Right cardiac atrium (tissue), 5 donors: ENCODE results near the gene DDX42. TPM values are rescaled to one million over a fixed set of nuclear protein-coding genes. Genes with fewer than 3 reads are reported as not detected.
A peak's percentile ranks its signal among the peaks of the same experiment; 100 is the strongest.

Experiments
- ATAC-seq, 2 donors: fragments of 200-7000 bp; cut with Tn5 transposase; one replicate each; pipeline versions ENCODE4 v1.8.0 to v1.9.1; 2020; ENCODE audit warnings: moderate library complexity in 2 of 2, mild to moderate bottlenecking in 1 of 2
- DNase-seq, 3 donors: peaks; one replicate each; pipeline ENCODE4 v3.0.0-alpha.2; 2020
- H3K27ac ChIP-seq: one replicate; pipeline ENCODE4 v1.5.1; 2013; ENCODE audit warnings: mild to moderate bottlenecking, low read length, control low read depth, moderate library complexity
- H3K27me3 ChIP-seq: one replicate; pipeline ENCODE4 v1.6.1; 2013; ENCODE audit not compliant: control insufficient read depth, insufficient read depth
- H3K4me1 ChIP-seq: one replicate; pipeline ENCODE4 v1.6.1; 2013; ENCODE audit warnings: low read length; ENCODE audit not compliant: control insufficient read depth, insufficient read depth
- H3K4me3 ChIP-seq: one replicate; pipeline ENCODE4 v1.5.1; 2013; ENCODE audit warnings: low read length, control low read depth
- H3K9me3 ChIP-seq: one replicate; pipeline ENCODE4 v1.6.1; 2013; ENCODE audit warnings: low read length; ENCODE audit not compliant: control insufficient read depth
- WGBS: extraction: QIAGEN DNeasy Blood & Tissue Kit; methylation state at CpG from one replicate; pipeline ENCODE4 v1.1.7; 2013; 5-methylcytosine and 5-hydroxymethylcytosine counted together
- intact Hi-C, 4 donors: fragments of 100-400 bp; cut with DNase I; formaldehyde crosslinking; loops; one replicate each; pipeline versions ENCODE4 v1.11.0 to v1.14.0; 2022 to 2023
- polyA plus RNA-seq: library from polyadenylated mRNA; stranded (reverse); fragments of 200-250 nt; gene quantifications from one replicate; pipeline ENCODE4 v1.2.3, GENCODE V29; 2013
- total RNA-seq, 4 donors: library from RNA; stranded (reverse); fragmentation: NEBNext Ultra II Directional; extraction: Animal tissue kit (Norgen Biotek cat#: 25700); gene quantifications; one replicate each; pipeline ENCODE4 v1.2.1, GENCODE V29; 2021
- donor health status: healthy with polysubstance abuse.
- donor health status: DM: no; HTN: yes; CAD: no.
- donor health status: DM: no; HTN: no; CAD: no.
- donor health status: DM: no; HTN: yes; CAD: no; lungs with severe emphysema.
- donor health status: DM: yes; HTN: yes; CAD: no.

The DDX42 gene
- total and polyA plus RNA-seq, 5 donors = 46.9 to 82.4 (median 57.8) TPM

GRCh38 chr17:63805591-63805990 is 31.6 kb downstream of the DDX42 start:
- Histone ChIP-seq H3K27ac (no peak overlapping the region), H3K9me3 (no peaks in the 10 kb centered on the region), H3K4me1 (no peaks in the 10 kb centered on the region), H3K27me3 (no peaks in the 10 kb centered on the region), H3K4me3 (no peak overlapping the region)
- WGBS = 53% methylated on average over 2 of the region's 2 CpGs
- ATAC-seq (no peak), DNase-seq (no peak)
- intact Hi-C loops = no loop called here

GRCh38 chr17:63809970-63810369 is 36.0 kb downstream of the DDX42 start:
- no peak overlapping the region for H3K27ac ChIP-seq
- intact Hi-C loops = no loop called here
- ATAC-seq (no peak), DNase-seq (no peak)
- H3K27me3 ChIP-seq = no peaks in the 10 kb centered on the region
- H3K4me3 ChIP-seq = no peak overlapping the region
- H3K4me1 ChIP-seq = no peaks in the 10 kb centered on the region
- 91% methylated on average over 9 of the region's 9 CpGs for WGBS
- no peaks in the 10 kb centered on the region for H3K9me3 ChIP-seq

DNA sequence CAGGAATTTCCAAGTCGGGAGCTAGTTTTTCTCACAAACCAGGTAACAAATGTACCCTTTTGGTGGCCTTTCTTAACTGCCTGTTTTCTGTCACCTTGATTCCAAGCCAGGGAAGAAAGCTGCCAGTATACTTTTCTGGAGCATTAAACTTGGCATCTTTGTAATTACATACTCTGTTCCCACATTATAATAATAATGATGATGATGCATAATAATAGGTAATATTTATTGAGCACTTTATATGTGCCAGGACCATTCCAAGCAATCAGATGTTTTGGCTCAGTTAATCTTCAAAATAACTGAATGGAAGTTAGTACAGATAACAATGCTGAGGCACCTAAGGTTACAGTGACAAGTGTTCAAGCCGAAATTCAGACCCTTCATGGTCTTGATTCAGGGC is 42.2 kb downstream of the DDX42 start:
- no peak overlapping the region for H3K27ac ChIP-seq
- intact Hi-C loops = no loop called here
- H3K9me3 ChIP-seq = no peaks in the 10 kb centered on the region
- H3K4me3 ChIP-seq = no peak overlapping the region
- WGBS = 84% methylated on average over 2 of the region's 2 CpGs
- no peaks in the 10 kb centered on the region for H3K27me3 ChIP-seq
- no peak for DNase-seq
- no peak for ATAC-seq
- peaks cover 8% of the 10 kb centered on the region for H3K4me1 ChIP-seq

DNA sequence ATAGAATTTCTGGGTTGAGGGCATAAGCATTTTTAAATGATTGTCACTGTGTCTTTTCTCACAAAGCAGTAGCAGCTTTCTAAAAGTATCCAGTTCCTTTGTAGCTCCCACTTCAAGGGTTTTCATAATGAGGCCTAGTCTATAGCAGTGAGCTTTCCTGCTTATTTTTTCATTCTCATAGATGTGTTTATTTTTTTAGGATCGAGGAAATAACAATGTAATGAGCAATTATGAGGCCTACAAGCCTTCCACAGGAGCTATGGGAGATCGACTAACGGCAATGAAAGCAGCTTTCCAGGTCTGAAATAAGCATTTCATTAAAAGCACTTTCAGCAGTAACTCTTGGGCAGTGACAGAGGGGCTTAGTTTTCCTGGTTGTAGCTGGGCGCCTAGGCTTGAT is 42.7 kb downstream of the DDX42 start:
- ATAC-seq (no peak), DNase-seq (no peak)
- Histone ChIP-seq H3K9me3 (no peaks in the 10 kb centered on the region), H3K27ac (no peak overlapping the region), H3K4me1 (peaks cover 8% of the 10 kb centered on the region), H3K4me3 (no peak overlapping the region), H3K27me3 (no peaks in the 10 kb centered on the region)
- intact Hi-C loops = no loop called here
- 91% methylated on average over 4 of the region's 4 CpGs for WGBS

- no peak overlapping the region for H3K4me3 ChIP-seq
- no peak overlapping the region for H3K27ac ChIP-seq
- DNase-seq (peak in 1 of 3 donors; percentile 41), ATAC-seq (no peak)
- 94% methylated on average over 27 of the region's 27 CpGs for WGBS
- no peaks in the 10 kb centered on the region for H3K27me3 ChIP-seq
- H3K4me1 ChIP-seq = peaks cover 8% of the 10 kb centered on the region
- no peaks in the 10 kb centered on the region for H3K9me3 ChIP-seq
- intact Hi-C loops = no loop called here
Observed at GRCh38 chr17:63817736-63818385, 43.9 kb downstream of the DDX42 start.

DNA sequence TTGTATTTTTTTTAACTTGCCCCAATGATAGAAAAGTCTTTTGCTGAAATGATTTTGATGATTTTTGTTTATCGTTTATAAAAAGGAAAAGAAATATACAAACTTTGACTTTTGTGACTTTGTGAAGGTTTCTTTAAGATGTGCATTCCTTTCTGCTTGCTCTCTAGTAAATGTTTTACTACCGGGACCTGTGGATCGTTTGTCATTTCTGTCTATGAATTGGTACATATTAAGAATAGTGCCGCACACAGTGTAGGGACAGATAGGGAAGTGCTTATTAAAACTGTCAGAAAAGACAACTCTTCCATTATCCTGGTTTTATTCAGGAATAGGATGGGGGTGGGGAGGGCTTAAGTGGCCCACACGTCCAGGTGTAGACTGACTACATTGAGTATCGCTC is 45.2 kb downstream of the DDX42 start:
- Histone ChIP-seq H3K4me1 (peaks cover 8% of the 10 kb centered on the region), H3K4me3 (no peak overlapping the region), H3K27ac (no peak overlapping the region), H3K9me3 (no peaks in the 10 kb centered on the region), H3K27me3 (no peaks in the 10 kb centered on the region)
- intact Hi-C loops = no loop called here
- DNase-seq (no peak), ATAC-seq (no peak)
- WGBS = 72% methylated on average over 6 of the region's 6 CpGs

- Histone ChIP-seq H3K9me3 (no peaks in the 10 kb centered on the region), H3K4me1 (peaks cover 8% of the 10 kb centered on the region), H3K4me3 (no peak overlapping the region), H3K27me3 (no peaks in the 10 kb centered on the region), H3K27ac (peak overlapping the region; percentile 39)
- intact Hi-C loops = no loop called here
- DNase-seq = peak in 1 of 3 donors; percentile 35
- ATAC-seq = peak; percentile 27 to 31
- 59% methylated on average over 21 of the region's 21 CpGs for WGBS
Observed at GRCh38 chr17:63819585-63820537, 45.9 kb downstream of the DDX42 start.

GRCh38 chr17:63820963-63821561 is 47.1 kb downstream of the DDX42 start:
- intact Hi-C loops = no loop called here
- peak overlapping the region; percentile 51 for H3K27ac ChIP-seq
- DNase-seq (no peak), ATAC-seq (no peak)
- no peaks in the 10 kb centered on the region for H3K9me3 ChIP-seq
- no peaks in the 10 kb centered on the region for H3K27me3 ChIP-seq
- no peak overlapping the region for H3K4me3 ChIP-seq
- H3K4me1 ChIP-seq = peaks cover 8% of the 10 kb centered on the region
- WGBS = 80% methylated on average over 10 of the region's 10 CpGs

GRCh38 chr17:63821804-63822203 is 47.8 kb downstream of the DDX42 start:
- WGBS = 48% methylated on average over 6 of the region's 6 CpGs
- H3K4me1 ChIP-seq = peaks cover 8% of the 10 kb centered on the region
- H3K27ac ChIP-seq = peak overlapping the region; percentile 51
- no peaks in the 10 kb centered on the region for H3K27me3 ChIP-seq
- no peaks in the 10 kb centered on the region for H3K9me3 ChIP-seq
- peak; percentile 57 to 59 for ATAC-seq
- intact Hi-C loops = no loop called here
- DNase-seq = peak in 2 of 3 donors; percentile 53 to 67
- no peak overlapping the region for H3K4me3 ChIP-seq

DNA sequence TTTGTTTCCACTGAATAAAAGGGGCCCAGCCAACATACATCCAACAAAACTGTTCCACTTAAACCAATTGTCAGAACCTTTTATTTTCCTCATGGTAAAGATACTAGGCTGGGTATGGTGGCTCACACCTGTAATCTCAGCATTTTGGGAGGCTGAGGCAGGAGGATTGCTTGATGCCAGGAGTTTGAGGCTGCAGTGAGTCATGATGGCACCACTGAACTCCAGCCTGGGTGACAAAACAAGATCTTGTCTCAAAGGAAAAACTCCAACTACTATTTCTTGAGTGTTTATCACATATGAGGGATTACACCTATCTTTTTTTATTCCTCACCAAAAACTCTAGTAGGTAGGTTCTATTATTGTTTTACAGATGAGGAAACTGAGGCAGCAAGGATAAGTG is 48.6 kb downstream of the DDX42 start:
- DNase-seq (no peak), ATAC-seq (no peak)
- peaks cover 8% of the 10 kb centered on the region for H3K4me1 ChIP-seq
- no peaks in the 10 kb centered on the region for H3K27me3 ChIP-seq
- H3K27ac ChIP-seq = no peak overlapping the region
- intact Hi-C loops = no loop called here
- no peaks in the 10 kb centered on the region for H3K9me3 ChIP-seq
- no peak overlapping the region for H3K4me3 ChIP-seq
